GM10266 (cell line): Measurements from ENCODE around the gene ABCB6.
A peak's percentile ranks its signal among the peaks of the same experiment; 100 is the strongest.

Experiments
- DNase-seq: peaks from one replicate; pipeline ENCODE4 v3.0.0; 2012; ENCODE audit errors: extremely low spot score
- TF ChIP-seq, protein P1 (sequence below): IDR thresholded peaks from 2 replicates; pipeline ENCODE4 v1.5.1; 2012; ENCODE audit warnings: mild to moderate bottlenecking, low read depth; ENCODE audit not compliant: control insufficient read depth, insufficient read depth; ENCODE audit errors: missing control alignments

The ABCB6 gene

DNA sequence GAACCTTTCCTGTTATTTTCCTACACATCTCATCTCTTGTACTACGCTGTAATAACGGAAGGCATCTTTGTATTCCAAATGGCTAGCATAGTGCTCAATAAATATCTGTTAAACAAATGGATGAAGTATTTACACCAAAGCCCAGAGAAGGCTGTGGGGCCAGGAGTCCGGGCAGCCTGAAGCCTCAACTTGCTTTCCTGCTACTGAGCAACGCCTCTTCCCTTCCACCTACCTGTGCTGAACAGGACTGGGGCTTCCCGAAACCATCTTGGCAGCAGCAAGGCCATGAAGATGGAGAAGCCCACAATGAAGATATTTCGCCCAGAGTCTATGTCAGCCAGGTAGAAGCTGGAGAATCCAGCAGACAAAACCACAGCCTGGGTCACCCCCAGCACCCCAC, 55.6 kb downstream of the ABCB6 start:
- DNase-seq, result no peak
- TF ChIP-seq, protein P1, sequence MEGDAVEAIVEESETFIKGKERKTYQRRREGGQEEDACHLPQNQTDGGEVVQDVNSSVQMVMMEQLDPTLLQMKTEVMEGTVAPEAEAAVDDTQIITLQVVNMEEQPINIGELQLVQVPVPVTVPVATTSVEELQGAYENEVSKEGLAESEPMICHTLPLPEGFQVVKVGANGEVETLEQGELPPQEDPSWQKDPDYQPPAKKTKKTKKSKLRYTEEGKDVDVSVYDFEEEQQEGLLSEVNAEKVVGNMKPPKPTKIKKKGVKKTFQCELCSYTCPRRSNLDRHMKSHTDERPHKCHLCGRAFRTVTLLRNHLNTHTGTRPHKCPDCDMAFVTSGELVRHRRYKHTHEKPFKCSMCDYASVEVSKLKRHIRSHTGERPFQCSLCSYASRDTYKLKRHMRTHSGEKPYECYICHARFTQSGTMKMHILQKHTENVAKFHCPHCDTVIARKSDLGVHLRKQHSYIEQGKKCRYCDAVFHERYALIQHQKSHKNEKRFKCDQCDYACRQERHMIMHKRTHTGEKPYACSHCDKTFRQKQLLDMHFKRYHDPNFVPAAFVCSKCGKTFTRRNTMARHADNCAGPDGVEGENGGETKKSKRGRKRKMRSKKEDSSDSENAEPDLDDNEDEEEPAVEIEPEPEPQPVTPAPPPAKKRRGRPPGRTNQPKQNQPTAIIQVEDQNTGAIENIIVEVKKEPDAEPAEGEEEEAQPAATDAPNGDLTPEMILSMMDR, result no peak

- DNase-seq, result no peak
- TF ChIP-seq, protein P1, result no peak
These were observed 57.7 kb downstream of the ABCB6 start for GRCh38 chr2:219161097-219161496.

DNA sequence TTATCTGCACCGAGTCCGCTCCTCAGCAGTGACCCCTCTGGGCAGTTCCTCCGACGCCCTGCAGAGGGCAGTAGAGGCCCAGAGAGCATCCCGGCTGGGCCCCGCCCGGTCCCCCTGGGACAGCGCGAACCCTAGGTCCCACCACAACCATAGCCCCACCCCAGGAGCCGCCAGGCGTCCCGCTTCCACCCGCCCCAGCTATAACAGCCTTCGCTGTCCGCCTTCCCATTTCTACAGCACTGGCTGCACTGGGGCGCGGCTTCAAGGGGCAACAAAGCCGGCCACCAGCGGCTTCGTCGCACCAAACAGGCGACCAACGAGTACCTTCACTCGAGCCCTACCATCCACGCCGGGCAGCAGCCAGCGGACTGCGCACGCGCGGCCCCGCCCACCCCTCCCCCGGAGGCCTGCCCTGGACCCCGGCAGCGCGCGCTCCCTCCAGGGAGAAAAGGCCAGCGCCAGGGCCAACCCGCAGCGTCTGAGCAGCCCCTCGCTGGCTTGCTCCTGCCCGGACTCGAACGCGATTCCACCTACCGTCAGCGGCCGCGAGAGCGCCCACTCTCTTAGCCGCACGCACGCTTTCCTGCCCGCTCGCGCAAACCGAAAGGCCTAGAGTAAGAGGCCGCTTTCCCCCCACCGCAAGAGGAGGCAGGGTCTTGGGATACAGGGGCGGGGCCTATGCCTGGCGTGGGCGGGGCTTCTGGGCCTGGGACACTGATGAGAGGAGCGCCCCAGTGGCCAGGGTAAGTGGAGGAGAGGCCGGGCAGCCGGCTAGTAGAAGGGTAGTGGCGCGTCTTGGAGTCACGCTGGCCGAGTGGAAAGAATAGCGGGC, 58.4 kb downstream of the ABCB6 start, which contains the start of gene NHEJ1:
Gene NHEJ1, minus strand, starts transcription at position 630 of the 832 bp plus-strand sequence. CDS start 2,453 bp downstream, outside the sequence.
- TF ChIP-seq, protein P1, result peak; percentile 96
- DNase-seq, result peak; percentile 94
